Stromal cell of bone marrow (primary cell): ENCODE measurements around the gene JCAD.
"Not testable (repeated sequence)": the region's sequence is repeated elsewhere in the genome, so short reads cannot be mapped to it uniquely, and the experiment has no call there.

Experiments
- DNase-seq: peaks from one replicate; pipeline ENCODE4 v3.0.0-alpha.2; 2012; ENCODE audit warnings: low read depth

Gene JCAD

DNA sequence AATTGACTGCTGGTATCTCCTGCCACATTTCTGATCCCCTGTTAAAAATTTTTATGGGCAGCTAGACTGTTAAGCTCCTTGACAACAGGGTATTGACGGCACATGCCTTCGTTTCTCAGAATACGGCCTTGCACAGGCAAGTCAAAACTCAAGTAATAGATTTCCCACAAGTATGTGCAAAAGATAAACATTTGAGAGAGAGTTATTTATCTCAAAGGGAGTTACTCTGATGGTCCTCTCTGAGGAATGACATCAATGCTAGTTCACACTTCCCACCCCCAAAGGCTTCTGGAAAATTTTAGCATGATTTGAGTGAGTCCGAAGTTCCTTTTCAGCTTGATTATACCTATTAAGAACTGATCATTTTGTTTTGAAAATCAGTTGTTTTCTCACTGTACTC is 71.9 kb downstream of the JCAD start:
- DNase-seq, result no peak

DNA sequence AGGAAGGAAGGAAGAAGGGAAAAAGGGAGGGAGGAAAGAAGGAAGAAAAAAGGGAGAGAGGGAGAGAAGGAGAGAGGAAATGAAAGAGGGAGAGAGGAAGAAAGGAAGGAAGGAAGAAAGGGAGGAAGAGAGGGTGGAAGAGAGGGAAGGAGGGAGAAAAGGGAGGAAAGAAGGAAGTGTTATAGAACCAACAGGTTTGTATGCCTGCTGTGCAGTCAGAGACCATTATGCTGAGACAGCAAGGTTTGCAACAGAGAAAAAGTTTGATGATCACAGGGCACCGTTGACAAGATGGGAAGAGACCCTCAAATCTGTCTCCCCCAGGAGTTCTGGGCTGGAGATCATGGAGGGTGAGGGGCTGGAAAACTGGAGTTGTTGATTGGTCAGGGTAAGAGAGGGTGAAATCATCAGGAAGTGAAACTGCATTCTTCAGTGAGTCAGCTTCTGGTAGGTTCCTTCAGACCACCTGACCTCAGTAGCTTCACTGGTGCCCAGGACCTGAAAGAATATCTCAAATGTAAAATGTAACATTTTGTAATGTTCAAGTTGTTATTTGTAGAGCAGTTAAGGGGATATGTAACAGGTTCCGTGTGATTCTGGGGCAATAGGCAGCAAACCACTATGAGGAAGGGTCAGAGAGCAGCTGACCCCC is 76.3 kb downstream of the JCAD start:
- no peak for DNase-seq

DNA sequence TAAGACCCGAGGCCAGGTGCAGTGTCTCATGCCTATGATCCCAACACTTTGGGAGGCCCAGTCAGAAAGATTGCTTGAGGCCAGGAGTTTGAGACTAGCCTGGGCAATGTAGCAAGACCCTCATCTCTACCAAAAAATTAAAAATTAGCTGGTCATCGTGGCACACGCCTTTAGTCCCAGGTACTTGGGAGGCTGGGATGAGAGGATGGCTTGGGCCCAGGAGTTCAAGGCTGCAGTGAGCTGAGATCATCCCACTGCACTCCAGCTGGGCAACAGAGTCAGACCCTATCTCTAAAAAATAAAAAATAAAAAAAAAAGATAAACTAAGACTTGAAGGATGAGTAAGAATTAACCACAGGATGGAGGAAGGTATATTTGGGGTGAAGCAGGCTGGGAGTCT is 77.9 kb downstream of the JCAD start:
- no peak for DNase-seq

DNA sequence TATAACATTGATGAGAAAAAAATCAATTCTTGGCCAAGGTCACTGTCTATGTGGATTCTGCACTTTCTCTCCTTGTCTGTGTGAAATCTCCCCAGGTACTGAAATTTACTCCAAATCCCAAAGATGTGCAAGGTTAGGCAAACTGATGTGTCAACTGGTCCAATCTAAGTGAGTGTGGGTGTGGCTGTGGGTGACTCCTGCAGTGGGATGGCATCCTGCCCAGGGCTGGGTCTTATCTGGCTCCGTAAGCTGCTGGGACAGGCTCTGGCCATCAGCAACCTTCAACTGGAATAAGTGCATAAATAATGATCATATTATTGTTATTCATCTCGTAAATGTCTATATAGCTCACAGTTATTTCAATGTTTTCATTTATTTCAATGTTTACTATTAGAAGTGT is 79.3 kb downstream of the JCAD start:
- no peak for DNase-seq

DNA sequence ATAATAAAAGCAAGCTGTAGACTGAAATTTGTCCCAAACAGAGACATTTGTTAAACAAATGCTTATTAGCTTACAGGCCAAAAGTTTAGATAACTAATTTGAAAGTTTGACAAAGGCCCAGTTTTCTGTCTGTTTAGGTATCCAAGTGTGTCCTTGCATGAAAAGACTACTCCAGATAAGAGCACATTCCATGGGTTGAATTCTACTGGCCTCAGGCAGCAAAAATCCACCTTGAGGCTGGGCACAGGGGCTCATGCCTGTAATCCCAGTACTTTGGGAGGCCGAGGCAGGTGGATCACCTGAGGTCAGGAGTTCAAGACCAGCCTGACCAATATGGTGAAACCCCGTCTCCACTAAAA is 80.0 kb downstream of the JCAD start:
- not testable (repeated sequence) for DNase-seq

DNA sequence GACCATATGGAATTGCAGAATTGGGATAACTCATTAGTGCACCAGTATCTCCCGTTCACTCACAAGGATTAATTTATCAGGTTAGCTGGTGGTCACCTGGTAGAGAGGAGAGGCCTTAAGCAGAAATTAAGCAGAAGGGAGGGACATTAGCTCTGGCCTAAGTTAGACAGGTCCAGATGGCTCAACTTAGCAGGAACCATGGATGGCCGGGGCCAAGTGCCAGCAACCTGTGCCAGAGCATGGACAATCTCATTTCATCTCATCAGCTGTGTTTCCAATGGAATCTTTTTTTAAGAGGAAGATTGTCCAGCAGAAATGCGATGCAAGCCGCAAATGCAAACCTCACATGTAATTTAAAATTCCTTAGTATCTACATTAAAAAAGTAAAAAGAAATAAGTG is 82.2 kb downstream of the JCAD start:
- DNase-seq, result no peak

DNA sequence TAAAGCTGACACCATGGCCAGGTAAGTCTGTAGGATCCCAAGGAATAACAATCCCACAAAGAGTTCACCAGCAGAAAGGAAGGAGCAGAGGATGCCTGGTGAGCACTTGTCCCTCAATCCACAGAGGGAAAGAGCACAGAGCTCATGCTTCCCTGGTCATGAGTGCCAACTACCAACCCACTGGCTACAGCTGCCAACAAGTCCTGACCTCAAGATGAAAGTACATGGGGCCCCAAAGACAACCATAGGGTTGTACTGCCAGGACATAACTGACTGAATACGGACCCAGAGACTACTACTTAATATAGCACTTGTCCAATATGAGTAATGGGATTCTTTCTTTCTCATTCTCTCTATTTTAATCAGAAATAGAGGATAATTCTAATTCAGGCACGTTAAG is 83.3 kb downstream of the JCAD start:
- no peak for DNase-seq

DNA sequence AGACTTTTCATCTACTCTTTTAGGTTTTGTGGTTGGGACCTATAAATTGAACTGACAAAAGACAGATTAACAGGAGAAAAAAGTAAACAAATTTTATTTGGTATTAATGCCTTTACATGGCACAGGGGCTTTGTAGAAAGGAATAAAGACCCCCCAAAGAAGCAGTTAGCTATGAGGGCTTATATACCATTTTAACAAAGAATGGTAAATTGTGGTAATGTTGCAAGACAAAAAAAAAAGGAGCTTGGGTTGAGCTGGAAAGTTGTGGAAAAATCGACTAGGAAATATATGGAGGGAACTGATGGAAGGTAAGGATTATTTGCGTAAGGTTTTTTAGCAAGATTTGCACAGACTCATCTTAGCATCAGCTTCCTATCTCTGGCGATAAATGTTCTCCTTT is 84.6 kb downstream of the JCAD start:
- DNase-seq, result no peak

DNA sequence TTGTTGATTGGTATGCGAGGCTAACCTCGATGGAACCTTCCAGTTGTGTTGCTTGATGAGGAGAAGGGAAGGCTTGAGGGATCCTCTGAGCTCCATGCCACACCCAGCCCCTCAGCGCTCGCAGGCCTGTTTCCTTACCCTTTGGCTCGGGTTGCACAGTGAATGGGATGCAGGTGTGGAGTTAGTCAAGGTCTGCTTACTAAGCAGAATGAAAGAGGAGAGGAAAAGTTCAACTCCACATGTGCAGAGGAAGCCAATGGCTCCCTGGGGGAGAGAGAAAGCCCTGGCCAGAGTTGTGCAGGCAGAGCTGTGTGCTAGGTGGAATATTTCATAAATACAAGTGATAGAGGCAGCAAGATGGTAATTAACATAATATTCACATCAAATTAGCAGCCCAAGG is 85.5 kb downstream of the JCAD start:
- no peak for DNase-seq

DNA sequence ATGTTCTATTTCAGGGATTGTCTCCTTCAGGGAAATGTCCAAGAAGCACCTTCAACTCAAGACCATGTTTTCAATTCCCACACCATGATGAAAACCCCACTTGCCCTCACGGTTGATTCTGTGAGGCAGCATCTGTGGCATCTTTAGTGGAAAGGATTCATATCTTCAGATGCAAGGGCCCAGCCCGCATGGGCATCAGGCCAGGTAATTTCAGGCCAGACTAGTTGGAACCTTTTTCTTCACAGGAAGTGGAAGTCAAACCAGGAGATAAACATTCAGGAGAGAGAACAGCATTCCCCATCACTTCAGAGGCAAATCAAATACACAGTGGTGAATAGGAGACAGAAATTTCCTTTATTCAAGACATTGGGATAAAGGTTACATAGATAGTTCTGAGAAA is 88.8 kb downstream of the JCAD start:
- no peak for DNase-seq

DNA sequence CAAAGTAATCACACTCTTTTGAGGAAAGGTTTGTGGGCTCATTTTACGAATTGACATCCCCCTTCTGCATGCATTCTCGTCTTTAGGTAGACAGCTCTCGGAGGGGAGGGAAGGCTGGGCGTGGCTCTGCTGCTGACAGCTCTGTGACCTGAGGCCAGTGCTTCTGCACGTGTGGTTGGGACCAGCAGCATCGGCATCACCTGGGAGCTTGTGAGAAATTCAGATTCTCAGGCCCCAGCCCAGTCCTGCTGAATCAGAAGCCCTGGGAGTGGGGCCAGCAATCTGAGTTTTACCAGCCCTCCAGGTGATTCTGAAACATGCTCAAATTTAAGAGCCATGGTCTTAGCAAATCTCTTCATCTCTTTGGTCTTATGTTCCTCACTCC is 89.4 kb downstream of the JCAD start:
- DNase-seq, result no peak

DNA sequence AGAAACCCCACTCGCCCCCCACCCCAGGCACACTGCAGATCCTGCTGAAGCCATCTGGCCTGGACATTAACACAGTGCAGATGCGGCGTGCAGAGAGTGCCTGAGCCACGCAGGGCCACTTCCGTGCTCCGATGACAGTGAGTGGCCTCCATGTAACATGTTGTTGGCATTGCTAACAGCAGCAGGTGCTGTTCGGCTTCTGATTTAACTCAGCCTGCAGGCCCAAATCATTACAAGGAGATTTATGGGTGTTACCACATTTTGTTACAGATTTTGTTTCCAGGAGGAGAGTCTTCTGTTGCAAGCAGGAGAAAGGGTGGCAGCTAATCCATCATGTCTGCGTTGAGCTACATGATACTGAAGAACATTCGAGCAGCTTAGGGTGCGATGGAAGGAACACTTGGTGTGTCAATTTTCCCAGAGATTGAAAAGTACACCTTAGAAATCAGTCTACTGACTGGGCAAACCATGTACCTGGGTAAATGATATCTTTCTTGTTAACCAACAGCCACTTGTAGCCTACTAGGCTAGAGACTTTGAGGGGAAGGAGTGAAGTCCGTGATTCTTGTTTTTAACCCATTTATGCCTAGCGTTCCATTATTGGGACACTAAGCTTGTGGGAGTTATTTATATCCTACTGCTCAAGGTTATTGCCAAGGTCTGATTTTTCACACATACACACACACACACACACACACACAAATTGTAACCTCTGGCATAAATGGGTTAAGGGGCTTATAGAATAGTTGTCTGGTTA is 90.0 kb downstream of the JCAD start:
- no peak for DNase-seq

DNA sequence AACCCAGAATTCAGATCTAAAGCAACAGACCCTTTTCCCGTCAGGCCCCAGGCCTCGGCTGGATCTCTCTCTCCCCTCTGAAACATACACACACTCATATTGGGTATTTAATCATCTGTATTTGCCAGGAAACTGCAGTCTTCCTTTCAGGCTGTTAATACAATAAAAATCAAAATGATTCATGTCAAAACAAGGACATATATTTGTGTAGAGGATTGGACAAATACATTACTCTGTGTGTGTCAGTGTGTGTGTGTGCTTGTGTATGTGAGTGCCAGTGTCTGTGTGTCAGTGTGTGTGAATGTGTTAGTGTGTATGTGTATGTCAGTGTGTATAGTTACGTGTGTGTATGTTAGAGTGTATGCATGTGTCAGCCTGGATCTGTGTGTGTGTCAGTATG is 90.8 kb downstream of the JCAD start:
- DNase-seq, result no peak

DNA sequence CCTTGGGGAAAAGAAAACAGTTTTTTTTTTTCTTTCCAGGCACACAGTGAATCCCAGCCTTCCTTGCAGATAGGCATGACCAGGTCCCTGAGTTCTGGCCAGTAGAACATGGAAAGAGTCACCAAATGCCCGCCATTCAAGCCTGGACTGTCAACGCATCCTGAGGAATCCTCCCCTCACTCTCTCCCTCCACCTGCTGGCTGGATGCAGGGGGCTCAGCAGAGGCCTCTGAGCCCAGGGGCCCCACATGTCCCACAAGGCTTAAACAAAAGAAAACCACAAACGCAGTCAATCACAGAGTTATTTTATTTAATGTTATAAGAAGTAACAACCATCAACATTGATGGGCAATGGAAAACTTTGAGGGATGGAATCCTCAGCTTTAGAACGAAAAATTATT is 93.1 kb downstream of the JCAD start:
- DNase-seq, result no peak
